Astrocyte of the cerebellum (primary cell): ENCODE measurements around the gene PRKCA.

Experiments used
- DNase-seq: peaks from one replicate; pipeline ENCODE4 v3.0.0-alpha.2; 2011; ENCODE audit warnings: low read depth
- H3K4me3 ChIP-seq: 2 replicates; pipeline ENCODE4 v1.5.1; 2011; ENCODE audit warnings: mild to moderate bottlenecking, low read depth, low read length, moderate library complexity
- in situ Hi-C: cut with HindIII; loops from 2 replicates; pipeline ENCODE4 v1.10.0; 2017; ENCODE audit warnings: low sequenced_read_pairs
- TF ChIP-seq, protein P1 (sequence below): IDR thresholded peaks from 2 replicates; pipeline ENCODE4 v1.5.1; 2012; ENCODE audit warnings: low read length, low read depth, moderate library complexity, mild to moderate bottlenecking; ENCODE audit errors: missing control alignments

PRKCA gene

DNA sequence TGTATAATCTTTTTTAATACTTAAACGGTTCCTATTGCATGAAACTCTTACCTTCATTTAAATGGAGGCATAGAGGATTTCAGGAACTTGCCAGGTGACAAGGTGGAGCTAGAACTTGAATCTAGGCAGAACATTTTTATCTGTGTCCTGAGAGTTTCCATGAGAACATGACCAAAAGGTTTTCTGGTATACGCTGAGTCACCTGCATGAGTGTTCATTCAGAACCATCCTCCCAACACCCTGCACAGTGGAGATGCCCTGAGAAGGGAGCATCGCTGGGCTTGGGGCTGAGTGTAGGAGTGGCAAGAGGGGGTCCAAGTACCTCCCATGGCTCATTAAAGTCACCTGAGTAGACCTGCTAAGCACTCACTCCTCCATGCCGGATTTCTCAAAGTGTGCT is 362.8 kb downstream of the PRKCA start:
- in situ Hi-C loops = no loop called here
- no peak overlapping the region for H3K4me3 ChIP-seq
- DNase-seq = no peak
- TF ChIP-seq, protein P1, sequence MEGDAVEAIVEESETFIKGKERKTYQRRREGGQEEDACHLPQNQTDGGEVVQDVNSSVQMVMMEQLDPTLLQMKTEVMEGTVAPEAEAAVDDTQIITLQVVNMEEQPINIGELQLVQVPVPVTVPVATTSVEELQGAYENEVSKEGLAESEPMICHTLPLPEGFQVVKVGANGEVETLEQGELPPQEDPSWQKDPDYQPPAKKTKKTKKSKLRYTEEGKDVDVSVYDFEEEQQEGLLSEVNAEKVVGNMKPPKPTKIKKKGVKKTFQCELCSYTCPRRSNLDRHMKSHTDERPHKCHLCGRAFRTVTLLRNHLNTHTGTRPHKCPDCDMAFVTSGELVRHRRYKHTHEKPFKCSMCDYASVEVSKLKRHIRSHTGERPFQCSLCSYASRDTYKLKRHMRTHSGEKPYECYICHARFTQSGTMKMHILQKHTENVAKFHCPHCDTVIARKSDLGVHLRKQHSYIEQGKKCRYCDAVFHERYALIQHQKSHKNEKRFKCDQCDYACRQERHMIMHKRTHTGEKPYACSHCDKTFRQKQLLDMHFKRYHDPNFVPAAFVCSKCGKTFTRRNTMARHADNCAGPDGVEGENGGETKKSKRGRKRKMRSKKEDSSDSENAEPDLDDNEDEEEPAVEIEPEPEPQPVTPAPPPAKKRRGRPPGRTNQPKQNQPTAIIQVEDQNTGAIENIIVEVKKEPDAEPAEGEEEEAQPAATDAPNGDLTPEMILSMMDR = no peak

DNA sequence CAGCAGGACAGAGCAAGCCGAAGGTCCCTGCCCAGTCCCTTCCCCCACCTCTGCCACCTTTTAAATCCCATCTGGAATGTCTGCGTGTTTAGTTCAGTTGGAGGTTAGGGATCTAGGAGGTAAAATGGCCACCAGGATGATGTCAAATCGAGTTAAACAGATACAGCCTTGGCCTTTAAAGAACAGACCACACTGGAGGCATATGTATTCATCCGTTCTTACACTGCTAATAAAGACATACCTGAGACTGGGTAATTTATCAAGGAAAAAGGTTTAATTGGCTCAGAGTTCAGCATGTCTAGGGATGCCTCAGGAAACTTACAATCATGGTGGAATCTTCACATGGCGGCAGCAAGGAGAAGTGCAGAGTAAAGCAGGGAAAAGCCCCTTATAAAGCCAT is 364.7 kb downstream of the PRKCA start:
- in situ Hi-C loops = no loop called here
- no peak for DNase-seq
- TF ChIP-seq, protein P1 = no peak
- no peak overlapping the region for H3K4me3 ChIP-seq

DNA sequence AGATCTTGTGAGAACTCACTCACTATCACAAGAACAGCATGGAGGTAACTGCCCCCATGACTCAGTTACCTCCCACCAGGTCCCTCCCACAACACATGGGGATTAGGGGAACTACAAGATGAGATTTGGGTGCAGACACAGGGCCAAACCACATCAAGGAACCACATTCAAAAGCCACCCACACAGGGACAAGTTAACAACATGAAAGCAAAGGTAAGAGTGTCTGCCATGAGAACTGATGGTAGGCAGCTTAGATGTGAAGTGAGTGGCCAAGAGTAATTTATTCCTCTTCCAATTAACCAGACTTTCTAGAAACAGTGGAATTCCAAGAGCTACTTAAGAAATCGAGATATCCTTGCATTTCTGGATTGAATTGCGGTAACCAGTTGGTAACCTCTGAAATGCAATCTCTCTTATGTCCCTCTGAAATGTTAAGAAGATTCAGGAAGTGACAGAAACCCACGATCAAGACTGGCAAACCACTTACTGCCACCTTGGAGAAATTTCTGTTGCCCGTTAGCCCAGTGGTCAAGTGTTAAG is 365.1 kb downstream of the PRKCA start:
- DNase-seq = no peak
- in situ Hi-C loops = no loop called here
- TF ChIP-seq, protein P1 = no peak
- H3K4me3 ChIP-seq = no peak overlapping the region

DNA sequence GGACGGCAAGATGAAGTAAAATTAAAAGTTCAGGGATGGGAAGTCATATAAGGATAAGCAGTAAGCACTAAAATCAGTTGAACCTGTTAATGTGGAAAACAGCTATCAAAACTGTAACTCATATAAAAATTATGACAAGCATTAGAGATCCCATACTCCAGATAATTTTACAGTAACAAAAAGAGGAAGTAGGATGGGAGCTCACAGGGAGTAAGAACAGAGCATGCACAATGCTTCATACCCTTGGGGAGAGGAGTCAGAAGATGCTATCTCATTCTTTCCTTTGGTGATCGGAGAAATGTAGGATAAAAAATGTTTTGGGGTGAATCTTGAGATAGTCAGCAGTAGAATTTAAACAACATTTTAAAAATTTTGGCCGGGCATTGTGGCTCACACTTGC is 367.8 kb downstream of the PRKCA start:
- no peak for DNase-seq
- in situ Hi-C loops = no loop called here
- H3K4me3 ChIP-seq = no peak overlapping the region
- TF ChIP-seq, protein P1 = no peak

DNA sequence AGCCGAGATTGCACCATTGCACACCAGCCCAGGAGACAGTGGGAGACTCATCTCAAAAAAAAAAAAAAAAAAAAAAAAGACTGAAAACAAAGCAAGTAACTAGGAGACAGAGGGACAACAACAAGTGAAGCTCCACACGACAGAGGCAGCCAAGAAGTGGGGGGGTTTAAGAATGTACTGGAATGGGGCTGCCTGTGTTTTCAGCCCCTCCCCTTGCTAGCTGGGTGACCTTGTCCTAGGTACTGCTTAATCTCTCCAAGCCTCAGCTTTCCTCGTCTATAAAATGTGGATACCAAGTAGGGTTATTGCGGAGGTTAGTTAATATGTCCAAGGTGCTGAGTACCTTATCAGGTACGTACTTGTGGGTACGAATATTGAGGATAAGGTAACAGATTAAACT is 368.7 kb downstream of the PRKCA start:
- in situ Hi-C loops = no loop called here
- TF ChIP-seq, protein P1 = no peak
- DNase-seq = no peak
- no peak overlapping the region for H3K4me3 ChIP-seq

DNA sequence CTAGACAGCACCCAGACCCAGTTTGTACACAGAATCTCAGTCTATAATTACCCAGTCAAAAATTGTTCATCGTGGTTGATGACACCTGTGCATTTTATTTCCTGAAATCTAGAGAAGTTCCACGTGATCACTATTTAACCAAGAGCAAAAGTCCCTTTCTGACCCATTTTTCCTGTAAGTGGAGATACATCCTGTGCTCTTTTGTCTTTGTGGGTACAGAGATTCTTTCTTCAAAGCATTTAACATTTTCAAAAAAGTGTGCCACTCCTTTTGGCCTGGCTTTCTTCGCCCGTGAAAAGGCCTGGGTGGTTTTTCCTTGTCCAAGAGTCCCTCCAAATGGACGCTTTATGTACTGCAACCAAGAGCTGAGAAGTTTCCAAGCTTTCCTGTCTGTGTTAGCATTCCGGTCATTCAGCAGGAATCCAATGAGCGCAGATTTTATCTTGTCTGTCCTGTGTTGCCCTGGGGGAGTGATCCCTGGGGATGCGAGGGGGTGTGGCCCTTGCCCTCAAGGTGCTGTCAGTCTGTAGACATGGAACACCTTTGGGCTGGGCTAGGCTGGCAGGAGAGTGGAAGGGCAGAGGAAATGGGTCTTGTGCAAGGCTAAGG is 371.4 kb downstream of the PRKCA start:
- TF ChIP-seq, protein P1 = peak; percentile 79
- in situ Hi-C loops = no loop called here
- no peak overlapping the region for H3K4me3 ChIP-seq
- peak; percentile 44 for DNase-seq
